Upper lobe of right lung (tissue), 1 donor: ENCODE measurements around the gene DCC. TPM values are rescaled to one million over a fixed set of nuclear protein-coding genes. Genes with fewer than 3 reads are reported as not detected.

Experiments
- ATAC-seq: fragments of 200-7000 bp; cut with Tn5 transposase; one replicate; pipeline ENCODE4 v1.9.1; 2020; ENCODE audit warnings: mild to moderate bottlenecking, moderate library complexity
- DNase-seq: peaks from one replicate; pipeline ENCODE4 v3.0.0-alpha.2; 2020
- H3K27ac ChIP-seq: fragments of 200-600 bp; one replicate; pipeline ENCODE4 v1.8.0; 2022
- H3K27me3 ChIP-seq: fragments of 200-600 bp; one replicate; pipeline ENCODE4 v1.8.0; 2022; ENCODE audit warnings: mild to moderate bottlenecking
- H3K36me3 ChIP-seq: fragments of 200-600 bp; one replicate; pipeline ENCODE4 v1.8.0; 2022
- H3K4me1 ChIP-seq: fragments of 200-600 bp; one replicate; pipeline ENCODE4 v1.8.0; 2022
- H3K4me3 ChIP-seq: fragments of 200-600 bp; one replicate; pipeline ENCODE4 v1.8.0; 2022; ENCODE audit warnings: mild to moderate bottlenecking
- H3K9me3 ChIP-seq: fragments of 200-600 bp; one replicate; pipeline ENCODE4 v1.8.0; 2022
- CTCF ChIP-seq: fragments of 200-600 bp; IDR thresholded peaks from one replicate; pipeline ENCODE4 v1.8.0; 2022; ENCODE audit warnings: antibody characterized with exemption
- intact Hi-C: fragments of 100-400 bp; cut with DNase I; formaldehyde crosslinking; loops from one replicate; pipeline ENCODE4 v1.11.0; 2022
- long read RNA-seq: library from polyadenylated mRNA; unstranded; transcript quantifications from one replicate; pipeline ENCODE4 v2.0.0, GENCODE V29; 2021
- total RNA-seq: library from RNA; stranded (reverse); fragmentation: NEBNext Ultra II Directional; extraction: Animal tissue kit (Norgen Biotek cat#: 25700); gene quantifications from one replicate; pipeline ENCODE4 v1.2.1, GENCODE V29; 2021
- donor health status: DM: no; HTN: yes; CAD: no; lungs with severe emphysema.

Gene DCC
- 7.1 TPM for total RNA-seq
- long read RNA-seq, partial matches to known transcripts, result 0 of 3 reads
- long read RNA-seq, other reads (novel, unspliced or antisense), result 3 of 3 reads

- peak; percentile 74 for ATAC-seq
- DNase-seq, result no peak
- no peaks in the 10 kb centered on the region for H3K9me3 ChIP-seq
- TF ChIP-seq CTCF, result peak; percentile 20
- no peaks in the 10 kb centered on the region for H3K4me1 ChIP-seq
- intact Hi-C loops, result no loop called here
- peaks cover 38% of the 10 kb centered on the region for H3K27me3 ChIP-seq
- H3K36me3 ChIP-seq, result no peaks in the 10 kb centered on the region
- no peak within 1 kb of the TSS for H3K27ac ChIP-seq
- peak within 1 kb of the TSS; percentile 35 for H3K4me3 ChIP-seq
Observed at GRCh38 chr18:52339891-52340371, at the start of gene DCC. Gene DCC (plus strand): TSS chr18:52340197. CDS start chr18:52340788, 591 bp downstream.

GRCh38 chr18:52310651-52311050 lies 29.3 kb upstream of the DCC start:
- Histone ChIP-seq H3K9me3 (no peaks in the 10 kb centered on the region), H3K27ac (no peak overlapping the region), H3K4me1 (no peaks in the 10 kb centered on the region), H3K27me3 (no peaks in the 10 kb centered on the region), H3K36me3 (no peaks in the 10 kb centered on the region), H3K4me3 (no peak overlapping the region)
- intact Hi-C loops, result no loop called here
- TF ChIP-seq CTCF, result no peak
- ATAC-seq (no peak), DNase-seq (no peak)

- Histone ChIP-seq H3K9me3 (no peaks in the 10 kb centered on the region), H3K27ac (no peak overlapping the region), H3K4me3 (no peak overlapping the region), H3K36me3 (no peaks in the 10 kb centered on the region), H3K27me3 (no peaks in the 10 kb centered on the region), H3K4me1 (no peaks in the 10 kb centered on the region)
- ATAC-seq (no peak), DNase-seq (no peak)
- no peak for TF ChIP-seq CTCF
- intact Hi-C loops, result no loop called here
Observed at GRCh38 chr18:52311331-52311730, 28.7 kb upstream of the DCC start.

- no peak for DNase-seq
- no peak for ATAC-seq
- intact Hi-C loops, result no loop called here
- H3K36me3 ChIP-seq, result no peaks in the 10 kb centered on the region
- H3K27ac ChIP-seq, result no peak overlapping the region
- no peaks in the 10 kb centered on the region for H3K4me1 ChIP-seq
- H3K9me3 ChIP-seq, result no peaks in the 10 kb centered on the region
- no peaks in the 10 kb centered on the region for H3K27me3 ChIP-seq
- TF ChIP-seq CTCF, result no peak
- no peak overlapping the region for H3K4me3 ChIP-seq
Observed at GRCh38 chr18:52312346-52312745, 27.7 kb upstream of the DCC start.

- H3K9me3 ChIP-seq, result no peaks in the 10 kb centered on the region
- intact Hi-C loops, result no loop called here
- no peak for TF ChIP-seq CTCF
- H3K27ac ChIP-seq, result no peak overlapping the region
- no peaks in the 10 kb centered on the region for H3K36me3 ChIP-seq
- ATAC-seq, result no peak
- H3K4me1 ChIP-seq, result no peaks in the 10 kb centered on the region
- H3K27me3 ChIP-seq, result no peaks in the 10 kb centered on the region
- DNase-seq, result no peak
- no peak overlapping the region for H3K4me3 ChIP-seq
Observed at GRCh38 chr18:52313213-52313612, 26.8 kb upstream of the DCC start.

- DNase-seq (no peak), ATAC-seq (no peak)
- intact Hi-C loops, result no loop called here
- TF ChIP-seq CTCF, result no peak
- no peaks in the 10 kb centered on the region for H3K9me3 ChIP-seq
- H3K4me1 ChIP-seq, result no peaks in the 10 kb centered on the region
- H3K27me3 ChIP-seq, result no peaks in the 10 kb centered on the region
- no peak overlapping the region for H3K4me3 ChIP-seq
- no peaks in the 10 kb centered on the region for H3K36me3 ChIP-seq
- H3K27ac ChIP-seq, result no peak overlapping the region
Observed at GRCh38 chr18:52319424-52319983, 20.5 kb upstream of the DCC start.
